Measurements from ENCODE around the gene ELOF1. TPM values are rescaled to one million over a fixed set of nuclear protein-coding genes. Genes with fewer than 3 reads are reported as not detected.

The ELOF1 gene
- total and polyA plus RNA-seq, 2 of the 13 experiments (the other 11 are each of a cell fraction or from before 2014, with no cell fraction given): 14.5 to 43.2 TPM

DNA sequence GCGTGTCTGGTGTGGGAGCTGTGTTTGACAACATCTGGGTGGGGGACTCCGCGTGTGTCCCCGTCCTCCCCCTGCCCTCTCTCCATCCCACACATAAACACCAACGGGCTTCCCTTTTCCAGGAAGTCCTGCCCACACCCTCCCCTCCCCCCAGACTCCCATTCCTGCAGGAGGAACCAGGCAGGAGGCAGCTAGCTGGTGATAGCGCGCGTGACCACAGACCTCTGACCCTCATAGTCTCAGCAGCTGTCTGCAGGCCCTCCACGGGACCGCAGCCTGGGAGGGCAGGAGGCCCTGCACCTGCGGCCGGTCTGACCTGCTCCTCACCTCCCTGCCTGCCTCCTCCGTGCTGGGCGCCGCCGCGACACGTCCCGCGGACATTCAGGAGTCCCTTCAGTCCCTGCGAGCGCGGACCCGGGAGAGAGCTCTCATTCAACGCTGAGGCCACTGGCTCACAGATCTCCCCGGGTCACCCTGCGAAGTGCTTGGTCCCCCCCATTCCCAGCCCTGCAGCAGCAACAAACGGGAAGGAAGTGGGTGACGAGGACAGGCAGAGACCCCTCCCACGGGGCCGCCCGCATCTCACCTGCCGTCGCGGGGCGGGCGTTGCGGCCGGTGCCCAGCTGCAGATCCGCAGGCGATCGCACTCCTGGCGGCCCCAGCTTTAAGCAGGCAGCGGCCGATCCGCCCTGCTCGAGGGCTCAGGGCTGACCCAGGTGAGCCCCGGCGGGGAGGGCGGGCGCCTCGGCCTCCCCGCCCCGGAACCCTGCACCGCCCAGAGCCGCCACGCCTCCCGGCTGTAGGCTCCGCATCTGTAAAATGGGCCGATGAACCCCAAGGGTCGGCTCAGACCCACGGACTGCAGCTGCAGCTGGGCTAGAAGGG lies 19.5 kb upstream of the ELOF1 start:
- Histone ChIP-seq H2AFZ (ENCODE audit: low read length) (no peak overlapping the region), H3K4me2 (ENCODE audit: low read depth, low read length) (peak overlapping the region; percentile 67), H3K4me1 (ENCODE audit: insufficient read depth, low read length) (peaks cover 17% of the 10 kb centered on the region), H3K9ac (ENCODE audit: insufficient read depth, low read depth, low read length) (peak overlapping the region; percentile 36), H3K27ac (ENCODE audit: extremely low read length, insufficient read depth, low read length) (no peak overlapping the region), H3K9me3 (ENCODE audit: low read length) (no peaks in the 10 kb centered on the region), H4K20me1 (ENCODE audit: insufficient read depth, low read length) (no peaks in the 10 kb centered on the region), H3K36me3 (replicated peaks in 1 of 2; ENCODE audit: control insufficient read depth in 1 of 2, insufficient read depth in 2 of 2, low read length in 2 of 2) (no peaks in the 10 kb centered on the region), H3K27me3 (ENCODE audit: control insufficient read depth in 1 of 2, insufficient read depth in 2 of 2, low read length in 2 of 2) (no peaks in the 10 kb centered on the region), H3K4me3 (replicated peaks in 1 of 3; ENCODE audit: insufficient read depth in 1 of 3, low read depth in 2 of 3, low read length in 3 of 3) (peak overlapping the region in 1 of 3 experiments; percentile 47; a peak in 1 of 6 replicates), H3K79me2 (ENCODE audit: insufficient read depth, low read length) (no peaks in the 10 kb centered on the region)
- in situ Hi-C loops (cut with HindIII; ENCODE audit: extremely low pct_ligation_motif_present, low pct_unique_long_range_greater_than_20kb): no loop called here
- ChIA-PET CTCF (ENCODE audit: low intra/inter-chr PET ratio, low total read pairs) (no interaction called here), POLR2A (interaction anchor here (0.9 to 2.2 kb wide), 2 partner anchors 19 kb away, joined by 3 to 7 read pairs; partner anchors contain the start of gene ELOF1)
- peak; percentile 70 for ATAC-seq
- FAIRE-seq: no peak
- WGBS (ENCODE audit: low lambda C conversion rate): 72% methylated on average over 16 of the region's 62 CpGs
- peak; percentile 31 for DNase-seq (ENCODE audit: low spot score)
- intact Hi-C loops (cut with micrococcal nuclease; ENCODE audit: unreplicated experiment): no loop called here
- BruUV-seq (replicated peaks): no TSS peak
- no peak for TF ChIP-seq NR2F6 (IDR thresholded peaks at IDR 0.05)
- peak; percentile 50 for TF ChIP-seq NR2F6 (CRISPR knock-in tag; IDR thresholded peaks at IDR 0.05)
- TF ChIP-seq, protein P1, sequence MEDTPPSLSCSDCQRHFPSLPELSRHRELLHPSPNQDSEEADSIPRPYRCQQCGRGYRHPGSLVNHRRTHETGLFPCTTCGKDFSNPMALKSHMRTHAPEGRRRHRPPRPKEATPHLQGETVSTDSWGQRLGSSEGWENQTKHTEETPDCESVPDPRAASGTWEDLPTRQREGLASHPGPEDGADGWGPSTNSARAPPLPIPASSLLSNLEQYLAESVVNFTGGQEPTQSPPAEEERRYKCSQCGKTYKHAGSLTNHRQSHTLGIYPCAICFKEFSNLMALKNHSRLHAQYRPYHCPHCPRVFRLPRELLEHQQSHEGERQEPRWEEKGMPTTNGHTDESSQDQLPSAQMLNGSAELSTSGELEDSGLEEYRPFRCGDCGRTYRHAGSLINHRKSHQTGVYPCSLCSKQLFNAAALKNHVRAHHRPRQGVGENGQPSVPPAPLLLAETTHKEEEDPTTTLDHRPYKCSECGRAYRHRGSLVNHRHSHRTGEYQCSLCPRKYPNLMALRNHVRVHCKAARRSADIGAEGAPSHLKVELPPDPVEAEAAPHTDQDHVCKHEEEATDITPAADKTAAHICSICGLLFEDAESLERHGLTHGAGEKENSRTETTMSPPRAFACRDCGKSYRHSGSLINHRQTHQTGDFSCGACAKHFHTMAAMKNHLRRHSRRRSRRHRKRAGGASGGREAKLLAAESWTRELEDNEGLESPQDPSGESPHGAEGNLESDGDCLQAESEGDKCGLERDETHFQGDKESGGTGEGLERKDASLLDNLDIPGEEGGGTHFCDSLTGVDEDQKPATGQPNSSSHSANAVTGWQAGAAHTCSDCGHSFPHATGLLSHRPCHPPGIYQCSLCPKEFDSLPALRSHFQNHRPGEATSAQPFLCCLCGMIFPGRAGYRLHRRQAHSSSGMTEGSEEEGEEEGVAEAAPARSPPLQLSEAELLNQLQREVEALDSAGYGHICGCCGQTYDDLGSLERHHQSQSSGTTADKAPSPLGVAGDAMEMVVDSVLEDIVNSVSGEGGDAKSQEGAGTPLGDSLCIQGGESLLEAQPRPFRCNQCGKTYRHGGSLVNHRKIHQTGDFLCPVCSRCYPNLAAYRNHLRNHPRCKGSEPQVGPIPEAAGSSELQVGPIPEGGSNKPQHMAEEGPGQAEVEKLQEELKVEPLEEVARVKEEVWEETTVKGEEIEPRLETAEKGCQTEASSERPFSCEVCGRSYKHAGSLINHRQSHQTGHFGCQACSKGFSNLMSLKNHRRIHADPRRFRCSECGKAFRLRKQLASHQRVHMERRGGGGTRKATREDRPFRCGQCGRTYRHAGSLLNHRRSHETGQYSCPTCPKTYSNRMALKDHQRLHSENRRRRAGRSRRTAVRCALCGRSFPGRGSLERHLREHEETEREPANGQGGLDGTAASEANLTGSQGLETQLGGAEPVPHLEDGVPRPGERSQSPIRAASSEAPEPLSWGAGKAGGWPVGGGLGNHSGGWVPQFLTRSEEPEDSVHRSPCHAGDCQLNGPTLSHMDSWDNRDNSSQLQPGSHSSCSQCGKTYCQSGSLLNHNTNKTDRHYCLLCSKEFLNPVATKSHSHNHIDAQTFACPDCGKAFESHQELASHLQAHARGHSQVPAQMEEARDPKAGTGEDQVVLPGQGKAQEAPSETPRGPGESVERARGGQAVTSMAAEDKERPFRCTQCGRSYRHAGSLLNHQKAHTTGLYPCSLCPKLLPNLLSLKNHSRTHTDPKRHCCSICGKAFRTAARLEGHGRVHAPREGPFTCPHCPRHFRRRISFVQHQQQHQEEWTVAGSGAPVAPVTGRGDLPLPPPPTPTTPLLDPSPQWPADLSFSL (CRISPR knock-in tag; IDR thresholded peaks at IDR 0.05): peak; percentile 66; the same call in 1 of the 2 replicates
- TF ChIP-seq ZSCAN21 (CRISPR knock-in tag; IDR thresholded peaks at IDR 0.05; ENCODE audit: borderline replicate concordance): 0 out of 2 replicates have a peak, but pooled peaks have one; percentile 22
- TF ChIP-seq ZNF101 (CRISPR knock-in tag; IDR thresholded peaks at IDR 0.05; ENCODE audit: borderline replicate concordance, low read depth): no peak
- TF ChIP-seq RXRA (CRISPR knock-in tag; IDR thresholded peaks at IDR 0.05): peak; percentile 13; the same call in 1 of the 2 replicates
- TF ChIP-seq, protein P2, sequence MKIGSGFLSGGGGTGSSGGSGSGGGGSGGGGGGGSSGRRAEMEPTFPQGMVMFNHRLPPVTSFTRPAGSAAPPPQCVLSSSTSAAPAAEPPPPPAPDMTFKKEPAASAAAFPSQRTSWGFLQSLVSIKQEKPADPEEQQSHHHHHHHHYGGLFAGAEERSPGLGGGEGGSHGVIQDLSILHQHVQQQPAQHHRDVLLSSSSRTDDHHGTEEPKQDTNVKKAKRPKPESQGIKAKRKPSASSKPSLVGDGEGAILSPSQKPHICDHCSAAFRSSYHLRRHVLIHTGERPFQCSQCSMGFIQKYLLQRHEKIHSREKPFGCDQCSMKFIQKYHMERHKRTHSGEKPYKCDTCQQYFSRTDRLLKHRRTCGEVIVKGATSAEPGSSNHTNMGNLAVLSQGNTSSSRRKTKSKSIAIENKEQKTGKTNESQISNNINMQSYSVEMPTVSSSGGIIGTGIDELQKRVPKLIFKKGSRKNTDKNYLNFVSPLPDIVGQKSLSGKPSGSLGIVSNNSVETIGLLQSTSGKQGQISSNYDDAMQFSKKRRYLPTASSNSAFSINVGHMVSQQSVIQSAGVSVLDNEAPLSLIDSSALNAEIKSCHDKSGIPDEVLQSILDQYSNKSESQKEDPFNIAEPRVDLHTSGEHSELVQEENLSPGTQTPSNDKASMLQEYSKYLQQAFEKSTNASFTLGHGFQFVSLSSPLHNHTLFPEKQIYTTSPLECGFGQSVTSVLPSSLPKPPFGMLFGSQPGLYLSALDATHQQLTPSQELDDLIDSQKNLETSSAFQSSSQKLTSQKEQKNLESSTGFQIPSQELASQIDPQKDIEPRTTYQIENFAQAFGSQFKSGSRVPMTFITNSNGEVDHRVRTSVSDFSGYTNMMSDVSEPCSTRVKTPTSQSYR (CRISPR knock-in tag; IDR thresholded peaks at IDR 0.05; ENCODE audit: borderline replicate concordance): peak; percentile 80; the same call in 1 of the 2 replicates
- TF ChIP-seq ZNF274 (CRISPR knock-in tag; IDR thresholded peaks at IDR 0.05): no peak
- TF ChIP-seq HNF4G (IDR thresholded peaks at IDR 0.05; ENCODE audit: borderline replicate concordance, low read depth, low read length): no peak
- 0 out of 2 replicates have a peak, but pooled peaks have one; percentile 18 for TF ChIP-seq HNF4G (CRISPR knock-in tag; IDR thresholded peaks at IDR 0.05; ENCODE audit: borderline replicate concordance, low read depth)
- TF ChIP-seq BHLHE40 (IDR thresholded peaks at IDR 0.05; ENCODE audit: low read length): peak; percentile 25; the same call in 1 of the 2 replicates
- peak; percentile 61; the same call in 1 of the 2 replicates for TF ChIP-seq ZBTB38 (CRISPR knock-in tag; IDR thresholded peaks at IDR 0.05)
- TF ChIP-seq ZFX (CRISPR knock-in tag; IDR thresholded peaks at IDR 0.05; ENCODE audit: low read depth): peak; percentile 35; the same call in 1 of the 2 replicates
- 0 out of 2 replicates have a peak, but pooled peaks have one; percentile 22 for TF ChIP-seq ZNF317 (CRISPR knock-in tag; IDR thresholded peaks at IDR 0.05)
- TF ChIP-seq ZNF720 (CRISPR knock-in tag; IDR thresholded peaks at IDR 0.05): no peak
